GM06990 (cell line): ENCODE measurements around the gene KRT86.
"Not testable (repeated sequence)": the region's sequence is repeated elsewhere in the genome, so short reads cannot be mapped to it uniquely, and the experiment has no call there.

Experiments used
- DNase-seq: peaks from one replicate; pipeline ENCODE4 v3.0.0-alpha.2; 2011; ENCODE audit not compliant: insufficient read length; ENCODE audit errors: extremely low read depth
- H3K27me3 ChIP-seq: replicated peaks from 2 replicates; pipeline ENCODE4 v1.6.0; 2011; ENCODE audit warnings: low read length; ENCODE audit not compliant: control insufficient read depth, insufficient read depth
- H3K36me3 ChIP-seq: 2 replicates; pipeline ENCODE4 v1.5.1; 2011; ENCODE audit warnings: low read length; ENCODE audit not compliant: control insufficient read depth, insufficient read depth
- H3K4me3 ChIP-seq: replicated peaks from 2 replicates; pipeline ENCODE4 v1.5.1; 2011; ENCODE audit warnings: low read depth, mild to moderate bottlenecking, control low read depth, low read length
- TF ChIP-seq, protein P1 (sequence below): IDR thresholded peaks from 2 replicates; pipeline ENCODE4 v1.5.1; 2011; ENCODE audit warnings: low read length, control low read depth, mild to moderate bottlenecking, inconsistent platforms; ENCODE audit not compliant: insufficient read depth, poor library complexity, severe bottlenecking

Gene KRT86

DNA sequence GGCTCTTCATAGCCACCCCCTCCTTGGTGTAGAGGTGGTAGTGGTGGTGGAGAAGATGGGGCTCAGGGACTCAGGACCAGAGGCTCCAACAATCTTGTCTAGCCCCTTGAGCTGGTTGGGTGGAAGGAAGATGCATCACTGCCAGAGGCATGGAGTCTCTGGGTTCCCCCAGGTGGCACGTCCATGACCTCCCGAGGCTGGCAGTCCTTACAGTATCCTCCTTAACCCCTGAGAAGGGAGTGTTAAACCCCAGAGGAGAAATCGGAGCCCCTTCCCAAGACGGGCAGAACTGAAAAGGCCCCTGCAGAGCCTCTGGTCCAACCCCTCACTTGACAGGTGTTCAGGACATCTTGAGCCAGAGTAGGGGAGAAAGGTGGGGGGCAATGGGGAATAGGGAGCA, 37.6 kb downstream of the KRT86 start:
- TF ChIP-seq, protein P1, sequence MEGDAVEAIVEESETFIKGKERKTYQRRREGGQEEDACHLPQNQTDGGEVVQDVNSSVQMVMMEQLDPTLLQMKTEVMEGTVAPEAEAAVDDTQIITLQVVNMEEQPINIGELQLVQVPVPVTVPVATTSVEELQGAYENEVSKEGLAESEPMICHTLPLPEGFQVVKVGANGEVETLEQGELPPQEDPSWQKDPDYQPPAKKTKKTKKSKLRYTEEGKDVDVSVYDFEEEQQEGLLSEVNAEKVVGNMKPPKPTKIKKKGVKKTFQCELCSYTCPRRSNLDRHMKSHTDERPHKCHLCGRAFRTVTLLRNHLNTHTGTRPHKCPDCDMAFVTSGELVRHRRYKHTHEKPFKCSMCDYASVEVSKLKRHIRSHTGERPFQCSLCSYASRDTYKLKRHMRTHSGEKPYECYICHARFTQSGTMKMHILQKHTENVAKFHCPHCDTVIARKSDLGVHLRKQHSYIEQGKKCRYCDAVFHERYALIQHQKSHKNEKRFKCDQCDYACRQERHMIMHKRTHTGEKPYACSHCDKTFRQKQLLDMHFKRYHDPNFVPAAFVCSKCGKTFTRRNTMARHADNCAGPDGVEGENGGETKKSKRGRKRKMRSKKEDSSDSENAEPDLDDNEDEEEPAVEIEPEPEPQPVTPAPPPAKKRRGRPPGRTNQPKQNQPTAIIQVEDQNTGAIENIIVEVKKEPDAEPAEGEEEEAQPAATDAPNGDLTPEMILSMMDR, result no peak
- H3K27me3 ChIP-seq, result no peaks in the 10 kb centered on the region; the same call in none of the 2 replicates
- H3K4me3 ChIP-seq, result no peak overlapping the region
- H3K36me3 ChIP-seq, result no peaks in the 10 kb centered on the region
- DNase-seq, result no peak

DNA sequence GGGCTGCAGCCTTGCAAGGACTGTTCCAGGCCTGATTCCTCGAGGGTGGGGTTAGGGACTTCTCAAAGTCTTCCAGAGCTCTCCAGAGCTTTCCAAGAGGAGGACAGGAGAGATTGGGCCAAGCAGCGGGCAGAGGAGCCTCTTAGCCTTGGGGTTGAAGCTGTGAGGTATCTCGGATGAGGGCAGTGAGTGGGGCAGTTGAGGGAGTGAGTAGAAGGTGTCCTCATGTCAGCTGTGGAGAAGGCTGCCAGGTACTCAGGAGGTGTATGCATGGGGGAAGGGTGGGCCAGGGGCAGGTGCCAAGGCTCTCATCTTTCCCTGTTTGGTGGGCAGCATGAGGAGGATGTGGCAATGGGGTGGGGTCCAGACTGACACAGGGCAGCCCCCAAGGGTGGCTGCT, 39.0 kb downstream of the KRT86 start:
- TF ChIP-seq, protein P1, result no peak
- Histone ChIP-seq H3K4me3 (no peak overlapping the region), H3K27me3 (no peaks in the 10 kb centered on the region; the same call in none of the 2 replicates), H3K36me3 (no peaks in the 10 kb centered on the region)
- no peak for DNase-seq

DNA sequence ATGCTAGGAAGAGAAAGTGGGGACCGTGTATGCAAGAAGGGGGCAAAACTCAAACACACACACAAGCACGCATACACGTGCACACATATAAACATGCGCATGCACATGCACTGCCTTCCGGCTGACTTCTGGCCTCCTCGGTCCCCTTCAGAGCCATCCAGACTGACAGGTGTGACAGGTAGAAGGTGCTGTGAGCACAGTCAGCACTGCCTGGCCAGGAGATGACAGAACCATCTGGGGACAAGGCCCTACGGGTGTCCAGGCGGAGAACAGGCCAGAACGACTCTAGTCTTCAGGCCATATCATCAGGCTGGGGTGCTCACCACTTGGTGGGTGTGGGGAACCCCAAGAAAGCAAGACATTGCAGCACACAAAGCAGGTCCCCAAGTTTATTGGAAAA, 39.5 kb downstream of the KRT86 start:
- Histone ChIP-seq H3K4me3 (no peak overlapping the region), H3K36me3 (no peaks in the 10 kb centered on the region), H3K27me3 (no peaks in the 10 kb centered on the region; the same call in none of the 2 replicates)
- TF ChIP-seq, protein P1, result no peak
- no peak for DNase-seq

DNA sequence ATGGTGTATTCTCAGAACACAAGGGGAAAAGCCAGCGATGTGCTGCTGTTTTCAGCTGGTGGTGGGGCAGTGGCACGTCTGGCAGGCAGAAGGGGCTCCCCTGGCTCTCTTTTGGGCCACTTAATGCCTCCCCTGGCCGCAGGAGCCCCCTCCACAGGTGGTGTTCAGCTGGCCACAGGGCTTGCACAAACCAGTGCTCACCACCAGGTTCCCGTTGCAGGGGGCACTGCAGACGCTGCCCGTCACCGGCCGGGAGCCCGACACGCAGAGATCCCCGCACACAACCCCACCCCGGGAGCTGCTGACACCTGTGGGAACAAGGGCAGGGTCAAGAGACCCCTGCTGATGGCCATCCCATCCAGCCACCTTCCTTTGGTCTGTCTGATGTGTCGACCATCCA, 40.1 kb downstream of the KRT86 start:
- DNase-seq, result no peak
- TF ChIP-seq, protein P1, result no peak
- H3K4me3 ChIP-seq, result no peak overlapping the region
- H3K27me3 ChIP-seq, result peaks cover 2% of the 10 kb centered on the region
- H3K36me3 ChIP-seq, result no peaks in the 10 kb centered on the region

DNA sequence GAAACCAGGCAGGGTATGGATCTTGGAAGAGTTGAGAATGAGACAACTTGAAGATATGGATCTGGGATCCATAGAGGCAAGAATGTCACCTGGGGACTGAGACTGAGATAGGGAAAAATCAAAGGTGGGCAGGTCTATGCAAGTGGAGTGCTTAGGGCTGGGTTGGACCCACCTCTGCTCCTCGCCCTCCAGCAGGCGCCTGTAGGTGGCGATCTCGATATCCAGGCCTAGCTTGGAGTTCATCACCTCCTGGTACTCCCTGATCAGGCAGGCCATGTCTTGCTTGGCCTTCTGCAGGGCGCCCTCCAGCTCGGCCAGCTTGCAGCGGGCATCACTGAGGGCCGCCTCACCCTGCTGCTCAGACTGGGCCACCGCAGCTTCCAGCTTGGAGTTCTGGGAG, 41.3 kb downstream of the KRT86 start:
- DNase-seq, H3K36me3 ChIP-seq, H3K4me3 ChIP-seq, H3K27me3 ChIP-seq: not testable (repeated sequence)
- TF ChIP-seq, protein P1, result peak; percentile 68

DNA sequence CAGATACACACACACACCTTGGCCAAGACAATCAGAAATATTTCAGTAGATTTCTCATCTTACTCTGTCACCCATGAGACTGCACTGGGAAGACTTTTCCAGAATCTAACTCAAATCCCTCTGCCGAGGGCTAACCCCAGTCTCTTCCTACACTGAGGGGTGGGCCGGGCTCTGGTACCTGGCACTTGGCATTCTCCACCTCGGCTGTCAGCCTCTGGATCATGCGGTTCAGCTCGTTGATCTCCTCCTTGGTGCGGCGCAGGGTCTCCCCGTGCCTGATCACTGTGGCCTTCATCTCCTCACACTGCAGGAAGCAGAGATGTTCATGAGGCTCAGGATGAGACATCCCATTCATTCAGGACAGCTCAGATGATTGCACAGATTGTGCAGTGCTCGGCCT, 41.8 kb downstream of the KRT86 start:
- TF ChIP-seq, protein P1, result no peak
- Histone ChIP-seq H3K36me3 (no peaks in the 10 kb centered on the region), H3K4me3 (no peak overlapping the region), H3K27me3 (peaks cover 2% of the 10 kb centered on the region)
- no peak for DNase-seq
